ENCODE measurements around the gene RTN4RL1.

DNA sequence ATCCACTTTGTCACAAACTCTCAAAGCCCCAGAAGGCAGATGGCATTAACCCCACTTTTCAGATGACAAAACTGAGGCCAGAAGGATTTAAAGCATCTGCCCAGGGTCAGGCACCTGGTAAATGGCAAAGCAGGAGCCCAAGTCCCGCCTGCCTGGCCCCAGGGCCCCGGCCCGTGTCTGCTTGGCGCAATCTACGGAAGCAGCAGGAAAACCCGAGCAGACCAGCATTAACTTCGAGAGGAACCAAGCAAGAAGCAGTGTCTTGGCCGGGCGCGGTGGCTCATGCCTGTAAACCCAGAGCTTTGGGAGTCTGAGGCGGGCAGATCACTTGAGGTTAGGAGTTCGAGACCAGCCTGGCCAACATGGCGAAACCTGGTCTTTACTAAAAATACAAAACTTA lies 21.6 kb downstream of the RTN4RL1 start:
- TF ChIP-seq, protein P1, sequence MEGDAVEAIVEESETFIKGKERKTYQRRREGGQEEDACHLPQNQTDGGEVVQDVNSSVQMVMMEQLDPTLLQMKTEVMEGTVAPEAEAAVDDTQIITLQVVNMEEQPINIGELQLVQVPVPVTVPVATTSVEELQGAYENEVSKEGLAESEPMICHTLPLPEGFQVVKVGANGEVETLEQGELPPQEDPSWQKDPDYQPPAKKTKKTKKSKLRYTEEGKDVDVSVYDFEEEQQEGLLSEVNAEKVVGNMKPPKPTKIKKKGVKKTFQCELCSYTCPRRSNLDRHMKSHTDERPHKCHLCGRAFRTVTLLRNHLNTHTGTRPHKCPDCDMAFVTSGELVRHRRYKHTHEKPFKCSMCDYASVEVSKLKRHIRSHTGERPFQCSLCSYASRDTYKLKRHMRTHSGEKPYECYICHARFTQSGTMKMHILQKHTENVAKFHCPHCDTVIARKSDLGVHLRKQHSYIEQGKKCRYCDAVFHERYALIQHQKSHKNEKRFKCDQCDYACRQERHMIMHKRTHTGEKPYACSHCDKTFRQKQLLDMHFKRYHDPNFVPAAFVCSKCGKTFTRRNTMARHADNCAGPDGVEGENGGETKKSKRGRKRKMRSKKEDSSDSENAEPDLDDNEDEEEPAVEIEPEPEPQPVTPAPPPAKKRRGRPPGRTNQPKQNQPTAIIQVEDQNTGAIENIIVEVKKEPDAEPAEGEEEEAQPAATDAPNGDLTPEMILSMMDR (IDR thresholded peaks at IDR 0.05), result no peak
- no peak for TF ChIP-seq POLR2AphosphoS5 (IDR thresholded peaks at IDR 0.05)
- TF ChIP-seq EP300 (IDR thresholded peaks at IDR 0.05), result no peak

Measured in esophagus muscularis mucosa (tissue), 4 donors.